Right atrium auricular region (tissue), 2 donors: ENCODE results near the gene VTCN1. TPM values are rescaled to one million over a fixed set of nuclear protein-coding genes. Genes with fewer than 3 reads are reported as not detected.

Source experiments
- DNase-seq: peaks from one replicate; pipeline ENCODE4 v3.0.0-alpha.2; 2019; ENCODE audit warnings: low spot score
- H3K27ac ChIP-seq, 2 donors: fragments of 200-600 bp; sonication (generic); 1 replicate in 1 of 2; 2 replicates in 1 of 2; pipeline ENCODE4 v1.5.1; 2016 to 2019
- H3K27me3 ChIP-seq, 2 donors: fragments of 200-600 bp; sonication (generic); one replicate each; pipeline versions ENCODE4 v1.5.1 to v1.6.0; 2017 to 2019
- H3K36me3 ChIP-seq: fragments of 200-600 bp; sonication (generic); one replicate; pipeline ENCODE4 v1.5.1; 2016
- H3K4me1 ChIP-seq, 2 donors: fragments of 200-600 bp; sonication (generic); one replicate each; pipeline versions ENCODE4 v1.5.1 to v1.6.0; 2017 to 2019
- H3K4me3 ChIP-seq, 2 donors: fragments of 200-600 bp; sonication (generic); 1 replicate in 1 of 2; 2 replicates in 1 of 2; pipeline ENCODE4 v1.5.1; 2017 to 2019; ENCODE audit warnings: mild to moderate bottlenecking in 1 of 2, moderate library complexity in 1 of 2
- H3K9me3 ChIP-seq, 2 donors: fragments of 200-600 bp; sonication (generic); one replicate each; pipeline ENCODE4 v1.5.1; 2019
- CTCF ChIP-seq, 2 donors: fragments of 200-600 bp; sonication (generic); IDR thresholded peaks; one replicate each; pipeline ENCODE4 v1.5.1; 2019; ENCODE audit warnings: antibody characterized with exemption in 2 of 2
- microRNA counts, 2 donors: library from miRNA; unstranded; fragments of <30 nt; microRNA quantifications; one replicate each; lab custom pipeline; 2016 to 2017
- microRNA-seq, 2 donors: library from miRNA; unstranded; fragments of <30 nt; microRNA quantifications; one replicate each; pipeline ENCODE4, GENCODE V29; 2016 to 2017; ENCODE audit warnings: borderline number of aligned reads in 2 of 2, borderline replicate concordance in 1 of 2
- total RNA-seq, 2 donors: library from RNA; depleted of rRNA; stranded (reverse); fragments of >200 nt; gene quantifications; one replicate each; pipeline ENCODE4 v1.1.0, GENCODE V29; 2016

The VTCN1 gene
- total RNA-seq, 2 donors from 2014 or later = not detected

- Histone ChIP-seq H3K36me3 (no peaks in the 10 kb centered on the region), H3K4me3 (no peak overlapping the region), H3K9me3 (no peaks in the 10 kb centered on the region), H3K27ac (peak overlapping the region in 1 of 2 donors; percentile 78), H3K4me1 (peaks cover 0 to 18% of the 10 kb centered on the region in 2 donors), H3K27me3 (no peaks in the 10 kb centered on the region)
- peak in 1 of 2 donors; percentile 28 for TF ChIP-seq CTCF (IDR thresholded peaks at IDR 0.05)
- no peak for DNase-seq
Measured at GRCh38 chr1:117093870-117094621, 116.7 kb downstream of the VTCN1 start.

MicroRNAs within 50 kb of the gene (microRNA counts, 767-probe panel; counts per million panel counts)
- microRNA hsa-miR-942 (lab: Ali Mortazavi, UCI) = 0 to 1,387 counts per million in 2 donors

Small RNA genes within 50 kb of the gene (microRNA-seq; reads per million reads assigned to microRNA genes)
- 4.2 to 16.3 reads per million in 2 donors for gene MIR942

Other genes with a start within 250 kb of the VTCN1 start
- 1 to 10 TPM in 1 of 2 donors, under 1 TPM in 1; 0.11 to 1.3 TPM for gene CD101, start 209.2 kb downstream of the VTCN1 start, total RNA-seq
- gene TTF2, start 150.6 kb downstream of the VTCN1 start, total RNA-seq = 1 to 10 TPM; 6.9 to 9.0 TPM
- 10 to 100 TPM in 1 of 2 donors, 1 to 10 TPM in 1; 4.8 to 10.9 TPM for gene TRIM45, start 89.2 kb downstream of the VTCN1 start, total RNA-seq
- 10 to 100 TPM; 26.7 to 52.7 TPM for gene MAN1A2, start 156.5 kb upstream of the VTCN1 start, total RNA-seq